Mucosa of rectum (tissue), 2 donors: ENCODE data around the gene C3.
"Not testable (repeated sequence)": the region's sequence is repeated elsewhere in the genome, so short reads cannot be mapped to it uniquely, and the experiment has no call there.

Source experiments
- H3K27ac ChIP-seq, 2 donors: one replicate each; pipeline ENCODE4 v1.7.0; 2013; ENCODE audit warnings: inconsistent platforms in 2 of 2, low read depth in 2 of 2, low read length in 2 of 2
- H3K27me3 ChIP-seq, 2 donors: one replicate each; pipeline ENCODE4 v1.7.0; 2013; ENCODE audit warnings: low read length in 2 of 2; ENCODE audit not compliant: control insufficient read depth in 2 of 2, insufficient read depth in 2 of 2
- H3K36me3 ChIP-seq, 2 donors: one replicate each; pipeline ENCODE4 v1.7.0; 2013; ENCODE audit warnings: low read length in 2 of 2; ENCODE audit not compliant: control insufficient read depth in 2 of 2, insufficient read depth in 2 of 2
- H3K4me1 ChIP-seq, 2 donors: one replicate each; pipeline ENCODE4 v1.7.0; 2013; ENCODE audit warnings: low read length in 2 of 2, mild to moderate bottlenecking in 1 of 2; ENCODE audit not compliant: control insufficient read depth in 2 of 2, insufficient read depth in 2 of 2
- H3K4me3 ChIP-seq, 2 donors: one replicate each; pipeline ENCODE4 v1.7.0; 2013; ENCODE audit warnings: low read length in 2 of 2
- H3K9ac ChIP-seq, 2 donors: one replicate each; pipeline ENCODE4 v1.7.0; 2013; ENCODE audit warnings: low read length in 2 of 2, low read depth in 1 of 2, mild to moderate bottlenecking in 1 of 2
- H3K9me3 ChIP-seq, 2 donors: one replicate each; pipeline ENCODE4 v1.7.0; 2013; ENCODE audit warnings: low read length in 2 of 2; ENCODE audit not compliant: control insufficient read depth in 2 of 2
- donor health status: healthy.
- donor health status: Normal muscosa, but diverticular disease.

The C3 gene

DNA sequence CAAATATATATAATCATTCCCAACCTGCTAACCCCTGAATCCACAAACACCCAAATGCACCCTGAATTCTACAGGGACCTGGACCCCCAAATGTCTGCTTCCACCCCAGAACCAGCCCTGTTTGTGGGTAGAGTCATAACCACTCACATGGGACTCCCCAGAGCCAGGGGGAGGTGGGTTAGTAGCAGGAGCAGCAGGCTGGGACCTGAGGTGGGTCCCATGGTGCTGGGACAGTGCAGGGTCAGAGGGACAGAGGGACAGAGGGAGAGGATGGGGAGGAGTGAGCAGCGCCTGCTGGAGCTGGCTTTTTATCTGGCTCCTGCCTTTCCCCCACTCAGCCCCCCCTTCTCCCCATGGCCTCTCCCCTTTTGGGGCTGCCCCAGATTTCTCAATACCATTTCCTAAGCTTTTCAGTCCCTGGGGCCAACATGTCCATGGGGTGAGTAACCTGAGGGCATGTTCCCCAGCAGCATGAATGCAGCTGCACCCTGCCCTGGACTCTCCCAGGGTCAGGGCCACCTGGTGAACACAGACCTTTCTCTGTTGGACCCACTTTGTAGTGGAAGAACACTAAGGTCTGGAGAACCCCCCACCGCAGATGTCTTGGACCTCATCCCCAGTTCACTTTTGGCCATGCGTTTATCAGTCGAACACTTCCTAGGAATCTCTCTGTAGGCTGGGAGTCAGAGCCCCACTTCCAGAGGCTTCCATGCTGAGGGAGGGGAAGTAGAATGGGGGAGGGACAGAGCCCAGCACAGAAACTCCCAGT, at the start of gene C3:
Gene C3, minus strand, starts transcription at position 282 of the 769 bp plus-strand sequence. Its CDS starts 61 bp downstream, at position 221.
- no peaks in the 10 kb centered on the region for H3K4me1 ChIP-seq
- no peak within 1 kb of the TSS for H3K27ac ChIP-seq
- no peak within 1 kb of the TSS for H3K9ac ChIP-seq
- no peak within 1 kb of the TSS for H3K4me3 ChIP-seq
- no peaks in the 10 kb centered on the region for H3K36me3 ChIP-seq
- H3K9me3 ChIP-seq, result no peaks in the 10 kb centered on the region
- no peaks in the 10 kb centered on the region for H3K27me3 ChIP-seq

DNA sequence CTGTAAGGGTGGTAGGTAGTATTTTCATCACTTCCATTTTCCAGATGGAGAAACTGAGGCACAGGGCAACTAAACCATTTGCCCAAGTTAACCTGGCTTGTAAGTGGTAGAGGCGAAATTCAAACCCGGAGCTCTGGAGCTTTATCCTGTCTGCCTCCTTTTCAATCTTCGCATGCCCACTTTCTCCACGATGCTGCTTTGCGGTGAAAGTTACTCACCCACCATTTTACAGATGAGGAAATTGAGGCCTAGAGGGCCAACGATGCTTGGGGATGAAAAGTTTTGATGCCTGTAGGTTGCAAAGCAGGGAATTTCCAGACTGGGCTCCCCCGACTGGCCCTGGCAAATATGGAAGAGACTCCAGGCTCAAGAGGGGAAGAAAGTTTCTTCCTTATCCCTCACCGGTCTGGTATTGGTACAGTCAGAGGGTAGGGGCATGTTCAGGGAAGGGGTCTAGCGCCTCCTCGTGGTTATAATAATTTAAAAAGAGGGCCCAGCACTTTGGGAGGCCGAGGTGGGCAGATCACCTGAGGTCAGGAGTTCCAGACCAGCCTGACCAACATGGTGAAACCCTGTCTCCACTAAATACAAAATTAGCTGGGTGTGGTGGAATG, 48.7 kb upstream of the C3 start:
- Histone ChIP-seq H3K27me3 (peaks cover 0 to 3% of the 10 kb centered on the region in 2 donors), H3K9ac (no peak overlapping the region), H3K4me1 (peaks cover 22 to 31% of the 10 kb centered on the region in 2 donors), H3K27ac (no peak overlapping the region), H3K9me3 (no peaks in the 10 kb centered on the region), H3K36me3 (no peaks in the 10 kb centered on the region), H3K4me3 (no peak overlapping the region)

DNA sequence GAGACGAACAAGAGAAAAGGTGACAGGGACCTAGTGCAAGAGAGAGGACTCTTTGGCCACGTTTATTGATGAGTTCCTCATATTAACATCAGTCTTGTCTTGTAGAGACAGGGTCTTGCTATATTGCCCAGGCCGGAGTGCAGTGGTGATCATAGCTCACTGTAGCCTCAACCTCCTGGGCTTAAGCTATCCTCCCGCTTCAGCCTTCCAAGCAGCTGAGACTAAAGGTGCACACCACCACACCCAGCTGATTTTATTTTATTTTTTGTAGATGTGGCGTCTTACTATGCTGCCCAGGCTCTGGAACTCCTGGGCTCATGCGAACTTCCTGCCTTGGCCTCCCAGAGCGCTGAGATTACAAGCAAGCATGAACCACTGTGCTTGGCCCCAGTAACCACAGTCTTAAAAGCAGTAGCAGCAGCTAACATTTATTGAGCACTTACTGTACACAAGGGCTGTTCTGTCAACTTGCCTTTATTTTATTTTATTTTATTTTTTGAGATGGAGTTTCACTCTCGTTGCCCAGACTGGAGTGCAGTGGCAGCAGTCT, 47.9 kb upstream of the C3 start:
- peak overlapping the region; percentile 80 to 88 for H3K4me3 ChIP-seq
- H3K27ac ChIP-seq, result peak overlapping the region; percentile 99
- H3K9ac ChIP-seq, result peak overlapping the region; percentile 32 to 64
- peaks cover 0 to 4% of the 10 kb centered on the region in 2 donors for H3K36me3 ChIP-seq
- H3K4me1 ChIP-seq, result peaks cover 22 to 30% of the 10 kb centered on the region in 2 donors
- H3K27me3 ChIP-seq, result peaks cover 0 to 3% of the 10 kb centered on the region in 2 donors
- H3K9me3 ChIP-seq, result no peaks in the 10 kb centered on the region

DNA sequence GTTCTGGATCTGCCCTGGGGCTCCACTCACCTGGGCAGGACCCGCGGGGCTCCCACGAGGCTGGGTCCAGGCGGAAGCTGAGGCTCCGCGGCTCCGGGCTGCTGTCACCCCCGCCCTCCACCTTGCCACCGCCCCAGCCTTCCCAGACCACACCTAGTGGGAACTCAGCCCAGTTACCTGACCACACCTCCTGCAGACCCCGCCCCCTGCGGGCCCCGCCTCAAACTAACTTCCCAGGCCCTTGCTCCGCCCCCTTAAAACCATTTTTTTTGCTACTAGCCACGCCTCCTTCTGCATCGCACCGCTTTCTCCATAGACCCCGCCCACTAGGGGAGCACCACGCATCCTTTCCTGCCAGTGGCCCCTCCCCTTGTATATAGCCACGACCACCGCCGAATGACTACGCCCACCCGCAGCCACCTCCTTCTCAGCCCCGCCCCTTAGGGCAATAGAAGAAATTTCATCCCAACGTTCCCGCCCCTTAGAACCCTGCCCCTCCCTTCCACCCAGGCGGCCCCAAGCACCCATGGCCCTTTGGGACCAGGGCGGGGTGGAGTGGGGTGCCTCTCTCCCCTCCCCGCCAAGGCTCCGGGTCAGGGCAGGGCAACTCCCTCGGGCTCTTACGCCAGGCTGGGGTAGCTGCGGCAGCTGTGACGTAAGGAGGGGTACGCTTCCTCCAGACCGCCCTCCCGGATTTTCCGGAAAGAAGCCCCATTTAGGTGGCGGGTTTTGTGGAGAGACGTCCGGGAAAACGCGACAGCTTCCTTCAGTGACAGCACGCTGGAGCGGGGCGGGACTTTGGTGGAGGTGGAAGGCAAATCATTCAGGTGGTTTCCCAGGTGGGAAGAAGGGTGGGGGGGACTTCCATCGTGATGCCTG, 47.1 kb upstream of the C3 start, which contains the start of gene SH2D3A:
Gene SH2D3A, minus strand, starts transcription at position 79 of the 879 bp plus-strand sequence. CDS start 3,687 bp downstream, outside the sequence.
- Histone ChIP-seq H3K36me3 (peaks cover 0 to 4% of the 10 kb centered on the region in 2 donors), H3K27me3 (peaks cover 0 to 3% of the 10 kb centered on the region in 2 donors), H3K9ac (peak within 1 kb of the TSS; percentile 86 to 97), H3K9me3 (no peaks in the 10 kb centered on the region), H3K4me3 (peak within 1 kb of the TSS; percentile 80 to 88), H3K27ac (peak within 1 kb of the TSS; percentile 99), H3K4me1 (peaks cover 20 to 25% of the 10 kb centered on the region in 2 donors)

DNA sequence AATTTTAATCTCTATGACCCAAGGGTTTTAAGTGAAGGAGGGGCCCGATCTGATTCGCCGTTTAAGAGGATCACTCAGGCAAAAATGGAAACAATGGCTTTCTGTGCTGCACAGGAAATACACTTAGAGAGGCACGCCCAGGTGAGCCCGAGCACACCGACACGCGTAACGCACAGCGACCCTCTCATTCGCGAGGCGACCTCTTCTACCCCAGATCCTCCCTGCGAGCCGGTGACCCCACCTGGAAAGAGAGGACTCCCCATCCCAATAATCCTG, 46.6 kb upstream of the C3 start:
- Histone ChIP-seq H3K36me3 (peaks cover 0 to 4% of the 10 kb centered on the region in 2 donors), H3K4me3 (peak overlapping the region; percentile 80 to 88), H3K27me3 (peaks cover 0 to 3% of the 10 kb centered on the region in 2 donors), H3K9me3 (no peaks in the 10 kb centered on the region), H3K4me1 (peaks cover 17 to 25% of the 10 kb centered on the region in 2 donors), H3K9ac (peak overlapping the region; percentile 86 to 97), H3K27ac (peak overlapping the region; percentile 99)

DNA sequence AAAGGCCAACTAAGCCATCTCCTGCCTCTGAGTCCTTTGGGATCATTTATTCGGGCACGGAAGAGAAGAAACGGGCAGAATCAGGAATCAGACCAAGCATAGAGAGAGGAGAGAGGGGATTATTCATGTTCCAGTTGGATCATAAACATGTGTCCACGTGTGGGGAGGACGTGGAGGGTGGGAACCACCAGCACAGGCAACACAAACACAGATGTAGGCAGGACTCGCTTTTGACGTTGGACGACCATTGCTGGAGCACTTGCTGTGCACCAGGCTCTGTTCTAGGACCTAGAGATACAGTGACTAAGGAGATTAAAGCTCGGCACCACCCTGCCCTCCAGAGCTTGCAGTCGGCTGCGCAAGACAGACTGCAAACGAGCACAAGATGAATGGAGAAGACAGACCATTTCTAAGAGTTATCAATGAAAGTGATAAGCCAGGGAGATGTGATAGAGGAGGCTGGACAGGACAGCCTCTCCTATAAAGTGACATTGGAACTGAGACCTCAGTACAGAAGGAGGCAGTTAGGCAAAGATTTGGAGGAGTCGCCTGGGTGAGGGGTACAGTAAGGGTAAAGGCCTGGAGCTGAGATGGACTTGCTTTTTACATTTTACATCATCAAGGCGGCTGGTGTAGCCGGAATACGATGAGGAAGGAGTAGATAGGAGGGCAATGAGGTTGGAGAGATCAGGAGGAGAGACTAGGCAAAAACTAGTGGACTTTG, 46.1 kb upstream of the C3 start:
- Histone ChIP-seq H3K4me3 (peak overlapping the region; percentile 80 to 88), H3K4me1 (peaks cover 17 to 25% of the 10 kb centered on the region in 2 donors), H3K36me3 (peaks cover 0 to 6% of the 10 kb centered on the region in 2 donors), H3K9me3 (no peaks in the 10 kb centered on the region), H3K27me3 (peaks cover 0 to 3% of the 10 kb centered on the region in 2 donors), H3K9ac (peak overlapping the region; percentile 86 to 97), H3K27ac (peak overlapping the region; percentile 99)

DNA sequence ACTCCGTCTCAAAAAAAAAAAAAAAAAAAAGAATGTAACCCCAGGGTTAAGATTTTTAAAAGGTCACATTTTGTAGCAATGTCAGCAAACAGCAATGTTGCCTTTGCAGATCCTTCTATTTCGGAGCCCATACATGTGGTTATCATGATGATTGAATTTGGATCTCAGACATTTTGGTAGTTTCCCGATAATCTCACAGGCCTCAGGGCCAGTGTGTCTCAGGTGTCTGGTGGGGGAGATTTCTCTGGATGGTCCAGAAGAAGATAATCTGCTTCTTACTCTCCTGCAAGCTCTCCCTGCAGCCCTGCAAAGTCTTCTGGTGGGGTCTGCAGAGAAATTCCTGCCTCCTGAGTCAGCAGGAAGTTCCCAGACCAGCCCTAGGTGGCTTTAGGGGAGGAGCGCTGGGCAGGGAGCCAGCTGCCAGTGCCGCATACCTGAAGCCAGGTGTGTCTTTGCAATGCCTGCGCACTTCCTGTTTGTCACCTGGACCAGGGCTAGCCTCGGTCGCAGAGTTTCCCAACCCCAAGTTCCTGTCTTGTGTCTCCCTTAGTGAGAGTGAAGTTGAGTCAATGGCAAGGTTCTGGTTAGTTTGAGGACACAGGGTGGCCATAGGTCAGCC, 45.4 kb upstream of the C3 start:
- Histone ChIP-seq H3K9ac (peak overlapping the region; percentile 86 to 97), H3K27ac (peak overlapping the region; percentile 99), H3K36me3 (peaks cover 5 to 8% of the 10 kb centered on the region in 2 donors), H3K4me1 (peaks cover 17 to 25% of the 10 kb centered on the region in 2 donors), H3K27me3 (peaks cover 0 to 3% of the 10 kb centered on the region in 2 donors), H3K4me3 (peak overlapping the region; percentile 80 to 88), H3K9me3 (no peaks in the 10 kb centered on the region)

DNA sequence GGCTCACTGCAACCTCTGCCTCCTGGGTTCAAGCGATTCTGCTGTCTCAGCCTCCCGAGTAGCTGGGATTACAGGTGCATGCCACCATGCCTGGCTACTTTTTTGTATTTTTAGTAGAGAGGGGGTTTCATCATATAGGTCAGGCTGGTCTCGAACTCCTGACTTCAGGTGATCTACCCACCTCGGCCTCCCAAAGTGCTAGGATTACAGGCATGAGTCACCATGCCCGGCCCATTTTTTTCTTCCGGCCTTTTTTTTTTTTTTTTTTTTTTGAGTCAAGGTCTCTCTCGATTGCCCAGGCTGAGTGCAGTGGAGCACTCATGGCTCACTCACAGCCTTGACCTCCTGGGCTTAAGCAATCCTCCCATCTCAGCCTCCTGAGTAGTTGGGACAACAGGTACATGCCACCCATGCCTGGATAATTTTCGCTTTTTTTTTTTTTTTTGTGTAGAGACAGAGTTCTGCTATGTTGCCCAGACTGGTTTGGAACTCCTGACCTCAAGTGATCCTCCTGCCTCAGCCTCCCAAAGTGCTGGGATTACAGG, 41.9 kb upstream of the C3 start:
- H3K9ac ChIP-seq, H3K27me3 ChIP-seq, H3K27ac ChIP-seq, H3K9me3 ChIP-seq, H3K4me3 ChIP-seq: not testable (repeated sequence)
- H3K4me1 ChIP-seq, result peaks cover 11 to 19% of the 10 kb centered on the region in 2 donors
- peaks cover 21 to 22% of the 10 kb centered on the region in 2 donors for H3K36me3 ChIP-seq
